H54 (cell line): Measurements from ENCODE around the gene AKAP13.
A peak's percentile ranks its signal among the peaks of the same experiment; 100 is the strongest.

Experiments used
- DNase-seq: peaks from one replicate; pipeline ENCODE4 v3.0.0; 2011; ENCODE audit warnings: low spot score, mixed read lengths; ENCODE audit not compliant: insufficient read length
- FAIRE-seq: peaks from 3 replicates; lab custom pipeline; 2011; peaks lifted over from hg19 to GRCh38; lab: Jason Lieb, UNC
- POLR2A ChIP-seq: IDR thresholded peaks from 2 replicates; pipeline ENCODE4 v1.6.1; 2011; ENCODE audit warnings: low read depth, mild to moderate bottlenecking, low read length

The AKAP13 gene

GRCh38 chr15:85627213-85627935, 247.0 kb downstream of the AKAP13 start:
- FAIRE-seq (no peak), DNase-seq (no peak)
- TF ChIP-seq POLR2A: no peak

- TF ChIP-seq POLR2A: no peak
- DNase-seq (no peak), FAIRE-seq (no peak)
Observed at GRCh38 chr15:85630311-85630710, 249.9 kb downstream of the AKAP13 start.

GRCh38 chr15:85631018-85631417, 250.6 kb downstream of the AKAP13 start:
- FAIRE-seq (no peak), DNase-seq (no peak)
- no peak for TF ChIP-seq POLR2A

GRCh38 chr15:85632014-85632413, 251.6 kb downstream of the AKAP13 start:
- no peak for TF ChIP-seq POLR2A
- no peak for FAIRE-seq
- DNase-seq: no peak

GRCh38 chr15:85633859-85634258, 253.5 kb downstream of the AKAP13 start:
- FAIRE-seq (no peak), DNase-seq (no peak)
- TF ChIP-seq POLR2A: no peak

- FAIRE-seq (no peak), DNase-seq (no peak)
- TF ChIP-seq POLR2A: no peak
Observed at GRCh38 chr15:85636351-85636750, 255.9 kb downstream of the AKAP13 start.

- no peak for TF ChIP-seq POLR2A
- FAIRE-seq: peak; percentile 93
- no peak for DNase-seq
Observed at GRCh38 chr15:85639752-85640381, 259.5 kb downstream of the AKAP13 start.

- DNase-seq: no peak
- FAIRE-seq: no peak
- TF ChIP-seq POLR2A: no peak
Observed at GRCh38 chr15:85642065-85642692, 261.8 kb downstream of the AKAP13 start.

- FAIRE-seq: no peak
- DNase-seq: no peak
Observed at GRCh38 chr15:85642693-85643066, 262.3 kb downstream of the AKAP13 start.

GRCh38 chr15:85646538-85647091, 266.2 kb downstream of the AKAP13 start:
- FAIRE-seq (no peak), DNase-seq (peak; percentile 6)
- TF ChIP-seq POLR2A: no peak

More at GRCh38 chr15:85642693-85643066, 262.3 kb downstream of the AKAP13 start:
- no peak for TF ChIP-seq POLR2A

- no peak for TF ChIP-seq POLR2A
- FAIRE-seq (peak; percentile 55), DNase-seq (peak; percentile 15)
Observed at GRCh38 chr15:85649372-85649771, 269.0 kb downstream of the AKAP13 start.

GRCh38 chr15:85651548-85651947, 271.1 kb downstream of the AKAP13 start:
- no peak for FAIRE-seq
- DNase-seq: no peak
- no peak for TF ChIP-seq POLR2A

GRCh38 chr15:85652457-85652856, 272.1 kb downstream of the AKAP13 start:
- no peak for TF ChIP-seq POLR2A
- FAIRE-seq: no peak
- no peak for DNase-seq

- no peak for FAIRE-seq
- no peak for TF ChIP-seq POLR2A
- no peak for DNase-seq
Observed at GRCh38 chr15:85657132-85657531, 276.7 kb downstream of the AKAP13 start.
